Keratinocyte (primary cell): ENCODE results near the gene OTUD6A.

Source experiments
- EZH2 ChIP-seq: IDR thresholded peaks from one replicate; pipeline ENCODE4 v1.6.1; 2012; ENCODE audit warnings: inconsistent platforms, mild to moderate bottlenecking, low read length, moderate library complexity
- TF ChIP-seq, protein P1 (sequence below), 3 experiments: IDR thresholded peaks in 1 of 3; conservative IDR thresholded peaks in 1 of 3; optimal IDR thresholded peaks in 1 of 3; 2 replicates in 2 of 3; 3 replicates in 1 of 3; pipeline versions ENCODE3 to v1.5.1; 2011; ENCODE audit warnings: low read length in 3 of 3, mild to moderate bottlenecking in 3 of 3, moderate library complexity in 2 of 3, control low read depth in 1 of 3, inconsistent platforms in 1 of 3; ENCODE audit not compliant: insufficient read depth in 2 of 3; ENCODE audit errors: extremely low read depth in 1 of 3

DNA sequence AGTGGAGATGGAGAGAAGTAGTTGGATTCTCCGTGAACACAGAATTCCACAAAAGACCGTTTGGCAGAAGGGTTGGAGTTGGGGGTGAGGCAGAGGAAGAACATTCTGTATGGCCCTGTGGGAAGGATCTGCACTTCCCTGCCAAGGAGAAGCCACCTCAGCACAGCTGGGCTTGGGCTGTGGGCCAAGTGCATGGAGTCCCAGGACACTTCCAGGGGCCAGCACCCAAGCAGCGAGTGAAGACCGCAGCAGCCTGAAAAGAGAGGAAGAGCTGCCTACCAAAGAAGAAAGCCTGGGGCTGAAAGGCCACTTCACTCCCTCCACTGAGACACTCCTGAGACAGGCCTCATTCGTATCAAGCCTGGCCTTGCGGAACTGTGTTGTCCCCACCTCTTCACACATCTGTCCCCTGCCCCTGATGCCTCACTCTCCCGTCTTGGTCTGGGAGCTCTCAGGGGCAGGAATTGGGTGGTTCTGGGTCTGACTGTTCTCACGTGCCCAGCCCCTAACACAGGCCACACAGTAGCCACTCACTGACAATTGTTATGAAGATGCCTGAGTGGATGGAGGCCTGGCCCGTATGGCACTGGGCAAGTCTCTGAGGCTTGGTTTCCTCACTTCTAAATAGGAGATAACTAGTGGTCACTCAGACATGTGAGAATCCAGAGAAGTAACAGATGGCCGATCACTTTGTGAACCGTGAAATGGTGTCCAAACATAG, 9.2 kb upstream of the OTUD6A start:
- TF ChIP-seq, protein P1, sequence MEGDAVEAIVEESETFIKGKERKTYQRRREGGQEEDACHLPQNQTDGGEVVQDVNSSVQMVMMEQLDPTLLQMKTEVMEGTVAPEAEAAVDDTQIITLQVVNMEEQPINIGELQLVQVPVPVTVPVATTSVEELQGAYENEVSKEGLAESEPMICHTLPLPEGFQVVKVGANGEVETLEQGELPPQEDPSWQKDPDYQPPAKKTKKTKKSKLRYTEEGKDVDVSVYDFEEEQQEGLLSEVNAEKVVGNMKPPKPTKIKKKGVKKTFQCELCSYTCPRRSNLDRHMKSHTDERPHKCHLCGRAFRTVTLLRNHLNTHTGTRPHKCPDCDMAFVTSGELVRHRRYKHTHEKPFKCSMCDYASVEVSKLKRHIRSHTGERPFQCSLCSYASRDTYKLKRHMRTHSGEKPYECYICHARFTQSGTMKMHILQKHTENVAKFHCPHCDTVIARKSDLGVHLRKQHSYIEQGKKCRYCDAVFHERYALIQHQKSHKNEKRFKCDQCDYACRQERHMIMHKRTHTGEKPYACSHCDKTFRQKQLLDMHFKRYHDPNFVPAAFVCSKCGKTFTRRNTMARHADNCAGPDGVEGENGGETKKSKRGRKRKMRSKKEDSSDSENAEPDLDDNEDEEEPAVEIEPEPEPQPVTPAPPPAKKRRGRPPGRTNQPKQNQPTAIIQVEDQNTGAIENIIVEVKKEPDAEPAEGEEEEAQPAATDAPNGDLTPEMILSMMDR (optimal IDR thresholded peaks at IDR 0.05 in 1 of 3, IDR thresholded peaks at IDR 0.05 in 1 of 3, conservative IDR thresholded peaks at IDR 0.05 in 1 of 3; ENCODE audit: extremely low read depth in 1 of 3, insufficient read depth in 2 of 3, low read length in 3 of 3): no peak
- TF ChIP-seq EZH2: no peak
